Measurements from ENCODE around the gene RNF183.

Gene RNF183

GRCh38 chr9:113337714-113338113, 34.5 kb upstream of the RNF183 start:
- H3K4me3 ChIP-seq (ENCODE audit: low read length) = no peak overlapping the region
- no peak for TF ChIP-seq ZNF274 (IDR thresholded peaks at IDR 0.05; ENCODE audit: low read depth, low read length)

DNA sequence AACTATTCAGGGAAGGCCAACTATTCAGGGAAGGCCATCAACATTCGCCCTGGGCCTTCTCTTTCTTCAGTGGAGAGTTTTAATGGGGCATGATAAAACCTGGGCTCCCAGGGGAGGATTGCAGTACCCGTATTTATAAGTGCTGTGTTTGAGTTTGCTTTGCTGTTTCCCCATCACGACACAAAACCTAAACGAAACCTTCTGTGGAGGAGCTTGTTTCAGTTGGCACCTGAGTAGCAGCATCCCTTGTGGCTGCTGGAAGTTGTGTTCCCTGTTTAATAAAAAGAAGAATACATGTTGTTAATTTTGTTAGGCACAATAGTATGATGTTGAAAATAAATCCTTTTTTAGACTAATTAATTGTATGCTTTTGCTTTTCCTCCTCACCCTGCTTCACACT, 28.6 kb upstream of the RNF183 start:
- H3K4me3 ChIP-seq (ENCODE audit: low read length) = no peak overlapping the region
- TF ChIP-seq ZNF274 (IDR thresholded peaks at IDR 0.05; ENCODE audit: low read depth, low read length) = no peak

DNA sequence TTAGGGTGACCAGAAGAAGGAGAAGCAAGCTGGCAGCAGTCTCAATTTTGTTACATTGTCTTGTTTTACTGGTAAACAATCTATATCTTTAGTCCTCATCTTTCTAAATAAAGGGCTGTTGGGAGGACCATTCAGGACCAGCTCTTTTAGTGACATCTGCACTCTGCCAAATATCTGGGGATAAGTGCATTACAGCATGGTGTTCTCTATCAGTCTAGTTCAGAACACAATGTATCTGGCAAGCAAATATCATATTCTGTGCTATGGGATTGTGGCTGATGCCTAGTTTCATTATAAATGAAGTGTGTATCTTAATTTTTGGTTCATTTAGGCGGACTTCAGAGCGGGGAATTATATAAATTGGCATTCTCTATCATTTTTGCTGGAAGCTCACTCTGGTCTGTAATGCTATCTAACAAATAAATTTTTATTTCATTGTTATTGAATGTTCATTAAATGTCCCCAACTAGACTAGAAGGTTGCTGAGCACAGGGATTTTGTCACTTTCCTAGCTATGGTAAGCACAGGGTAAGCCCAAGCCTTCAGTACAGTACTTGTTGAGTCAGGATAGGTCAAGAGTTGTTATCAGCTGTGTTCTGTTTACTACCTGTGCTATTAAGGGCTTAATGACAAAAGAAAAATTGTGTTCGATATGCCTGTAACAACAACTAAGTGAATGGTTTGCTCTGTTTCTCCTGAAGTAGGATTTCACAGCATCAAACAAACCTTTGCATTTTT, 25.0 kb upstream of the RNF183 start:
- no peak overlapping the region for H3K4me3 ChIP-seq (ENCODE audit: low read length)
- no peak for TF ChIP-seq ZNF274 (IDR thresholded peaks at IDR 0.05; ENCODE audit: low read depth, low read length)

- no peak for TF ChIP-seq ZNF274 (IDR thresholded peaks at IDR 0.05; ENCODE audit: low read depth, low read length)
Measured at GRCh38 chr9:113326230-113326629, 23.1 kb upstream of the RNF183 start.

GRCh38 chr9:113322671-113323070, 19.5 kb upstream of the RNF183 start:
- no peak overlapping the region for H3K4me3 ChIP-seq (ENCODE audit: low read length)
- no peak for TF ChIP-seq ZNF274 (IDR thresholded peaks at IDR 0.05; ENCODE audit: low read depth, low read length)

More at GRCh38 chr9:113326230-113326629, 23.1 kb upstream of the RNF183 start:
- no peak overlapping the region for H3K4me3 ChIP-seq (ENCODE audit: low read length)

DNA sequence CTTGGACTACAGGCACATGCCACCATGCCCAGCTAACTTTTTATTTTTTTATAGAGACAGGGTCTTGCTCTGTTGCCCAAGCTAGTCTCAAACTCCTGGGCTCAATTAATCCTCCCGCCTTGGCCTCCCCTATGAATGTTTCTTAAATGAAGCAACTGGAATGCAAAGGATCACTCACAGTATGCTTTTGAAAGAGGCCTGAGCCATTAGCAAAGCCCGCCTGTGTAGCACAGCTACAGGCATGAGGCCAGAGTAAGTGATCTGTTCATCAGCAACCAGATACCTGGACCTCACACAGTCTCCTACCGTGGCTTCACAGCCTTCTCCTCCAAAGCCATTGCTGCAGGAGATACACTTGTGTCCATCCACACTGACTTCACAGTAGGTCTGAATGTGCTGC, 16.9 kb upstream of the RNF183 start:
- H3K4me3 ChIP-seq (ENCODE audit: low read length) = no peak overlapping the region
- TF ChIP-seq ZNF274 (IDR thresholded peaks at IDR 0.05; ENCODE audit: low read depth, low read length) = no peak

DNA sequence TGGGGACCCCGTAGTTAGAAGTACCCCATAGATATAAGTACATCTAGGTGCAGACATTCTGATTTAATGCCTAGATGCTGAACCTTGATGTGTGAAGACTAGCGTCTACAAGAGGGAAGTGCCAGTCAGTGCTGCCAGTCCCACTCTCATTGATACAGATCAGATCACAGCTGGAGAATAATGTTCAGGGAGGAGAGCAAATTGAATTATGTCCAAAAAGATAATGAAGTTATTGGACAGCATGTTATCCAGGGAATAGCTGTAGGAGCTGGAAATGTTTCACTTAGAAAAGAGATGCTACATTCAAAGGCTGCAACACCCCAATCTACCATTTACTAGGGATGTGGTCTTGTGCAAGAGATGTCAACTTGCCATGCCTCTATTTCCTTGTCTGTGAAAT, 15.9 kb upstream of the RNF183 start:
- no peak overlapping the region for H3K4me3 ChIP-seq (ENCODE audit: low read length)
- no peak for TF ChIP-seq ZNF274 (IDR thresholded peaks at IDR 0.05; ENCODE audit: low read depth, low read length)

GRCh38 chr9:113317777-113318176, 14.6 kb upstream of the RNF183 start:
- H3K4me3 ChIP-seq (ENCODE audit: low read length) = no peak overlapping the region
- TF ChIP-seq ZNF274 (IDR thresholded peaks at IDR 0.05; ENCODE audit: low read depth, low read length) = no peak

- no peak overlapping the region for H3K4me3 ChIP-seq (ENCODE audit: low read length)
- no peak for TF ChIP-seq ZNF274 (IDR thresholded peaks at IDR 0.05; ENCODE audit: low read depth, low read length)
Measured at GRCh38 chr9:113316030-113316429, 12.9 kb upstream of the RNF183 start.

DNA sequence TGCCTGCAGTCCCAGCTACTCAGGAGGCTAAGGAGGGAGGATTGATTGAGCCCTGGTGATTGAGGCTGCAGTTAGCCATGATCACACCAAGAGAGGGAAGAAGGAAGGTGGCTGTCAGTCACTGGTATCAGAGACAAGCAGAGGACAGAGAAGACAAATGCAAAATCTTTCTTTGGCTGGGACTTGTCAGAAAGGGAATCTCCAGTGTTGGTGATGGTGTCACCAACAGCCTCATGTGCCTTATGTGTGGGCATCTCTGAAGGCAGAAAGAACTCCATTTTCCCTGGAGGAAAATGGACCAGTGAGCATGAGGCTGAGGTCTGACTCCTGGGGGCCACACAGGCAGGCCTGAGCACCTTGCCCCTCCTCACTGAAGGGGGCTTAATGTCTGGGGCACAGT, 12.1 kb upstream of the RNF183 start:
- H3K4me3 ChIP-seq (ENCODE audit: low read length) = no peak overlapping the region
- no peak for TF ChIP-seq ZNF274 (IDR thresholded peaks at IDR 0.05; ENCODE audit: low read depth, low read length)

DNA sequence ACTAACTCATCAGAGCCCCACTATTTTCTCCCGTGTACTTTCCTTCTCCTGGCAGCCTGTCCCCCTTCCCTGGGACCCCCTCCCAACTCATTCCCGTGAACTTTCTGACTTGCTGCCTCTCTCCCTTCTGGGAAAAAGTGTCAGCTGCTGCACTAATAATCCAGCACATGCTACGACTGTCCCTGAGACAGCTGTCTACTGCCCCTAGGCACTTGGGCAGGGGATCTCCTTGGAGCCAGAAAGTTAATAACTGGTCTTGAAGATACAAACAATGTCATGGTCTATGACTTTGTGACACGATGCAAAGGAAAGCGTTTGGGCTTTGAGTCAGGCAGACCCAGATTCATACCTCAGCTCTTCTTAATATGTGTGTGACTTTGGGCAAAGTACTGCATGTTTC, 10.1 kb upstream of the RNF183 start:
- no peak for TF ChIP-seq ZNF274 (IDR thresholded peaks at IDR 0.05; ENCODE audit: low read depth, low read length)
- no peak overlapping the region for H3K4me3 ChIP-seq (ENCODE audit: low read length)

- H3K4me3 ChIP-seq (ENCODE audit: low read length) = no peak overlapping the region
- no peak for TF ChIP-seq ZNF274 (IDR thresholded peaks at IDR 0.05; ENCODE audit: low read depth, low read length)
Measured at GRCh38 chr9:113311961-113312360, 8.8 kb upstream of the RNF183 start.

- TF ChIP-seq ZNF274 (IDR thresholded peaks at IDR 0.05; ENCODE audit: low read depth, low read length) = no peak
- no peak overlapping the region for H3K4me3 ChIP-seq (ENCODE audit: low read length)
Measured at GRCh38 chr9:113310538-113310937, 7.4 kb upstream of the RNF183 start.

- TF ChIP-seq ZNF274 (IDR thresholded peaks at IDR 0.05; ENCODE audit: low read depth, low read length) = no peak
- no peak overlapping the region for H3K4me3 ChIP-seq (ENCODE audit: low read length)
Measured at GRCh38 chr9:113309204-113309813, 6.1 kb upstream of the RNF183 start.

DNA sequence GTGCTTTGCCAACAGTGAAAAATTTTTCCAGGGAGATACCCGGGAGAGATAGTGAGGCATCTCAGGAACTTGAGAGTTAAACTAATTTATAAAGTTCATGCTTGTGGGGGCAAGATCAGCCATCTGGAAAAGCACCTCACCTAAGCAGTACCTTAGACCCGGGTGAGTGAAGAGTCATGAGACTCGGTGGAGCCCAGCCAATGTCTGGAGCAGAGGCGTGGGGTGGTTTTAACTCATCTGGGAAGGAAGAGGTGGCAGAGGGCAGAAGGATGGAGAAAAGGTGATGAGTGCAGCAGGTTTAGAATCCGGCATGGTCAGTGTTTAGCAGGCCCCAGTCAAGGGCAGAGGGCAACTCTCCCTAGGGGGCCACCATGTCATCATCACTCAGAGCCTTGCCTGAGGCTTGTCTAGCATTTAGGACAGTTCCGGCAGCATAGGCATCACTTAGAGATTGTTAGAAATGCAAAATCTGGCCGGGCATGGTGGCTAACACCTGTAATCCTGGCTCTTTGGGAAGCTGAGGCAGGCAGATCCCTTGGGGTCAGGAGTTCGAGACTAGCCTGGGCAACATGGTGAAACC, 4.3 kb upstream of the RNF183 start:
- no peak overlapping the region for H3K4me3 ChIP-seq (ENCODE audit: low read length)
- TF ChIP-seq ZNF274 (IDR thresholded peaks at IDR 0.05; ENCODE audit: low read depth, low read length) = no peak

Measured in GM08714 (cell line).